ENCODE results near the gene SLC22A25.

- TF ChIP-seq POLR2AphosphoS5 (IDR thresholded peaks at IDR 0.05) (no peak), CTCF (IDR thresholded peaks at IDR 0.05 in 8 of 11, conservative IDR thresholded peaks at IDR 0.05 in 3 of 11) (no peak), POLR2A (IDR thresholded peaks at IDR 0.05) (no peak)
Observed at GRCh38 chr11:63244862-63245261, 1.5 kb upstream of the SLC22A25 start.
